Fibroblast of pulmonary artery (primary cell): ENCODE results near the gene ATRAID.

Experiments used
- DNase-seq: peaks from one replicate; pipeline ENCODE4 v3.0.0-alpha.2; 2010; ENCODE audit warnings: low read depth
- H3K4me3 ChIP-seq: replicated peaks from 2 replicates; pipeline ENCODE4 v1.5.1; 2011; ENCODE audit warnings: low read depth, mild to moderate bottlenecking, control low read depth, low read length, moderate library complexity
- TF ChIP-seq, protein P1 (sequence below): IDR thresholded peaks from 2 replicates; pipeline ENCODE4 v1.5.1; 2011; ENCODE audit warnings: mild to moderate bottlenecking, control low read depth, low read length, inconsistent platforms; ENCODE audit errors: missing control alignments

Gene ATRAID

DNA sequence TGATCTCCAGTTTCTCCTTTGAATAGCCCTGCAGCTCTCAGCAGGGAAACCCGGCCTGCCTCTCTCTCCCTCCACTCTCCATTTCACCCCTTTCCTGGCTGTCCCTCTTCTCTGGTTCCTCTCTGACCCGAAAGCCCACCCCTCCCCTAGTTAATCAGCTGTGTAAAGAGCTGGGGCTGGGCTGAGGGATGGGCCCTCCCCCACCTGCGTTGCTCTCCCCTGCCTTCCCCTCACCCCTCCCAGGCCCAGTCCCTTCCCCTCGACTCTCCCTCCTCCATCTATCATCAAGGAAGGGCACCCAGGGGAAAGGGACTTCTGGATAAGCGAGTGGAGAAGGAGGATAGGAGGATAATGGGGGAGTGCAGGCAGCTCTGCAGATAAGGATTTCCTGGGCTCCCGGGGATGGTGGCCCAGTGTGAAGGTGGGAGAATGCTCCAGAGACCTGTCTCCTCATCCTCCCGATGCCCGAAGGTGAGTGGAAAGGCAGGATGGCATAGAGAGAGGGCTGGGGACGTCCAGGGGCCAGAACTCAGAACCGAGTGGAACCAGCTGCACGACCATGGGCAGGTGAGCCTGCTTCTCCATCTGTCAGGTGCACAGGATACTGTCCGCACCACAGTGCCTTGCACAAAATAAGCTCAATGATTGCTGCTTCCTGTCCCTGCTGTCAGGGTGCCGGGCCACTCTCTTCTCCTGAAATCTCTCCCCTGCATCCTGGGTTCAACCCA lies 39.0 kb downstream of the ATRAID start:
- TF ChIP-seq, protein P1, sequence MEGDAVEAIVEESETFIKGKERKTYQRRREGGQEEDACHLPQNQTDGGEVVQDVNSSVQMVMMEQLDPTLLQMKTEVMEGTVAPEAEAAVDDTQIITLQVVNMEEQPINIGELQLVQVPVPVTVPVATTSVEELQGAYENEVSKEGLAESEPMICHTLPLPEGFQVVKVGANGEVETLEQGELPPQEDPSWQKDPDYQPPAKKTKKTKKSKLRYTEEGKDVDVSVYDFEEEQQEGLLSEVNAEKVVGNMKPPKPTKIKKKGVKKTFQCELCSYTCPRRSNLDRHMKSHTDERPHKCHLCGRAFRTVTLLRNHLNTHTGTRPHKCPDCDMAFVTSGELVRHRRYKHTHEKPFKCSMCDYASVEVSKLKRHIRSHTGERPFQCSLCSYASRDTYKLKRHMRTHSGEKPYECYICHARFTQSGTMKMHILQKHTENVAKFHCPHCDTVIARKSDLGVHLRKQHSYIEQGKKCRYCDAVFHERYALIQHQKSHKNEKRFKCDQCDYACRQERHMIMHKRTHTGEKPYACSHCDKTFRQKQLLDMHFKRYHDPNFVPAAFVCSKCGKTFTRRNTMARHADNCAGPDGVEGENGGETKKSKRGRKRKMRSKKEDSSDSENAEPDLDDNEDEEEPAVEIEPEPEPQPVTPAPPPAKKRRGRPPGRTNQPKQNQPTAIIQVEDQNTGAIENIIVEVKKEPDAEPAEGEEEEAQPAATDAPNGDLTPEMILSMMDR = no peak

DNA sequence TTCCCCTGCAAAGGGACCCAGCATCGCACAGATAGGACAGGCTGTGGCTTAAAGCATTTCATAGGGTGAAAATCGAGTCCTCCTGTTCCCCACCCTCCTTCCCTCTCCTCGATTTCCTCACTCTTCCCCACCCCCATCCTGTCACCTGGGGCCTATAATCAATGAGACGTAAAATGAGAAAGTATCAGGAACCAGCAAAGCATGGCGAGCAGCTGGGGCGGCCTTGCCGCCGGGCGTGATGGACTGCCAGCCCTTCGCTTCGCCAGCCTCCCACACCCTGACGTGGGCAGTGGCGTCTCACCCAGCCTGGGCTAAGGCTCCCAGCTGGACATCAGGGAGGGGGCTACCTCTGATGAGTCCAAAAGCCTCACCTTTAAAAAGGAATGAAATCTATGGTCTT lies 39.9 kb downstream of the ATRAID start:
- TF ChIP-seq, protein P1 = no peak
- no peak overlapping the region for H3K4me3 ChIP-seq
- DNase-seq = no peak

More for the DNA sequence above, 39.0 kb downstream of the ATRAID start:
- no peak overlapping the region for H3K4me3 ChIP-seq
- no peak for DNase-seq

DNA sequence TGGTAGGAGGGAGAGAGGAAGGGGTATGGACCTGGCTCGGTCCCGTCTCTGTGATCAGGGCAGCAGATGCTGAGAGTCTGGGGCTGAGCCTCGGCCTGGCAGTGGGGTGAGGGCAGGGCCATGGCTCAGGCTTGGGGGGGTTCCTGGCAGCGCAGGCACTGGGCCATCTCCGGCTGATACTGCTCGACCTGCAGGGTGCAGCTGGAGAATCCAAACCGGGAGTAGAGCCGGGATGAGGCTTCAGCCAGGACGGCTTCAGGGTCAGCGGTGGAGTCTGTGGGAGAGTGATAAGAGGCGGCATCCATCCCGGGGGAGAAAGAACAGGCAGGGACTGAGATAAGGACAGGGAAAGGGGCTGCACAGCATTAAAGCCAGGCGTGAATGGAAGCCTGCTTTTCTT lies 43.3 kb downstream of the ATRAID start:
- TF ChIP-seq, protein P1 = no peak
- no peak for DNase-seq
- H3K4me3 ChIP-seq = no peak overlapping the region

DNA sequence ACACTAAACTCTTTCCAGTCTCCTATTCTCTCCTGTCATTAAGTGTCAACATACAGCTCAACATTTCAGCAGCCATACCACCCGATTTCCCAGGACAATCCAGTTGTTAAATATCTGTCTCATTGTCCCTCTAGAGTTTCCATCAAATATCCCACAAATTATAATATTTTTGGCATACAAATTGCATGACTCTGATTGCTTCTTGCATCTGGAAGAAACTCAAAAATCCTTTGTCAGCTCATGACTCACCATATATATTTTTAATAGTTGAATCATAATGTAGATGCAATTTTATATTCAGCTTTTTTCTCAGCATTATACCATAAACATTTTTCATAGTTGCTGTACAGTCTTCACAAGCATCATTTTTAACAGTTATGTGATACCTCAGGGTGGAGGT lies 43.8 kb downstream of the ATRAID start:
- TF ChIP-seq, protein P1 = no peak
- DNase-seq = peak; percentile 52
- H3K4me3 ChIP-seq = no peak overlapping the region

DNA sequence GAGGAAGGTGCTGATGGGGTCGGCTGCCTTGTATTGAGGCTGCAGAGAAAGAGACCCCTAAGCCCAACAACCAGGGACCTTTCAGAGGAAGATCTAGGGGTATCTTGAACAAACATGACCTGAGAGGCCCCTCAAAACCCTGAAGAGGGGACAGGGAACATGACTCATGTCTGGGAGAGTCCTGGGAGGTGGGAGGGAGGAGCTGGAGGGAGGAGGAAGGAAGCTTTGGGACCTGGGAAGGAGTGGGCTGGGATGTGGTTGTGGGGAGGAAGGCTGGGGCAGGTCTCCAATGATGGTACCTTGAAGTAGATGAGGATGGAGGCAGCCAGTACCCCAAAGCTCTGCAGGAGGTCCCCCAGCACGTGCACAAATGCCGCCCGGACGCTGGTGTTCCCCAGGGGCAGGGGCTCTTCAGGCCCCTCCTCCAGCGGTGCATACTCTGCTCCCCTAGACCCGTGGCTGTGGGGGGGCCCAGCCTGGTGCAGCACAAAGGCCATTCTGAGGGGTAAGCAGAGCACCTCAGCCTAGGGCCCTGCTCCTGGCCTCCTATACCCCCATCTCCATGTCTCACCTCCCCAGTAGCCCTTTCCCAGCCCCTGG lies 45.1 kb downstream of the ATRAID start:
- TF ChIP-seq, protein P1 = no peak
- no peak for DNase-seq

DNA sequence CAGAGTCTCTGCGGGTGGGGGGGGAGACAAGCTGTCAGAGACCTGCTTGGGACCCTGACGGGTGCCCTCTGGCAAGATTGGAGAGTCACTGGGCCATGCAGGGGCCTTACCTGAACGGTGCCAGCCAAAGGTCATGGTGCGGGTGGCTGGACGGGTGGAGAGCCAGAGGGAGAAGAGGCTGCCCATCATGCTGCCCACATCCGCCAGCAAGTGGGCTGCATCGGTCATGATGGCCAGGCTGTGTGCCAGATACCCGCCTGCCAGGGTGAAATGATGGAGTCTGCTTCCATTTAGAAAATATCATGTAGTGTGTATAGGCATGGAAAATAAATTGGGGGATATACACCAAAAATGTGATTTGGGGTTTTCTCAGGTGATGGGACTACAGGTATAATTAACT lies 46.2 kb downstream of the ATRAID start:
- TF ChIP-seq, protein P1 = no peak
- H3K4me3 ChIP-seq = no peak overlapping the region
- DNase-seq = no peak

More for the DNA sequence above, 45.1 kb downstream of the ATRAID start:
- H3K4me3 ChIP-seq = no peak overlapping the region
